Measurements from ENCODE around the gene ATP5F1E.

The ATP5F1E gene

DNA sequence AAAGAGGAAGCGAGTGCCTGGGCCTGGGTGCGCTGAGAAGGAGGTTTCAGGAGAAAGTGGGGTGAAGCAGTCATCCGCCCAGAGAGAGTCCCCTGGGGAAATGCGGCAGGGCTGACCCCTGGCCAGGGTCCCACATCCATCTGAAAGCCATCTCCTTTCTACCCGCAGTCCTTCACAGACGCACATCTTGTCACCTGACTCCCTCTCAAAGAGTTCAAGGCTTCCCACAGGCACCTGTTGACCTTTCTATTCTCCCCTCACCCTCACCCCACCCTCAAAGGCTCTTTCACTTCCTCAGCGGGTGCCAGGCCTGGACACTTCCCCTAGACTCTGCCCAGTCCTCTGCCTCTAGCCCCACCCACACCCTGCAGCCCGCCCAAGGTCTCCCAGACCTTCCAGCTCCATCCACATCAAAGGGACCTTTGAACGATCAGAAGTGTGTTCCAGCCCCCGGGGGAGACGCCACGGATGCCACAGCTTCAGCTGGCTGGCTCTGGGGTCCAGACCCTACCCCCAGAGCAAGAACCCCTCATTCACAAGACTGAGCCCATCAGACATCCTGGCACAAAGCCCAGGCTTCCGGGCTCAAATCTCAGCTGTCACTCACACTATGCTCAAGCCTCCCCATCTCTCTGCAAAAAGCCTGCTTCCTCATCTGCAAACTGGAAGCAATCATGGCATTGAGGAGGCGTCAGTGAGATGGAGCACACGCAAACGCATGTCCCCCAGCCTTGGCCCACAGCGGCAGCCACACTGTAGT lies 27.2 kb downstream of the ATP5F1E start:
- no peak for DNase-seq

DNA sequence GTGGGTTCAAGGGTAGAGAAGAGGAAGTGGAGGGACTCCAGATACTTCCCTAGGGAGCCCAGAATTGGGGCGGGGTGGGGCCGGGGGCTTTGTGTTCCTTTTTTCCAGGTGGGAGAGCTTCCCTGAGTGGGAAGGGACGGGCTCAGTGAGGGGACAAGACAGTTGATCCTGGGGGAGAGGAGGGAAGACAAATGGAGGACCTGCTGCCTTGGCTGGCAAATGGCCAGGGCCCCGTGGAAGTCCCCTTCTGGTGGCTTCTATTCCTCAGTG lies 27.7 kb downstream of the ATP5F1E start:
- no peak for DNase-seq

DNA sequence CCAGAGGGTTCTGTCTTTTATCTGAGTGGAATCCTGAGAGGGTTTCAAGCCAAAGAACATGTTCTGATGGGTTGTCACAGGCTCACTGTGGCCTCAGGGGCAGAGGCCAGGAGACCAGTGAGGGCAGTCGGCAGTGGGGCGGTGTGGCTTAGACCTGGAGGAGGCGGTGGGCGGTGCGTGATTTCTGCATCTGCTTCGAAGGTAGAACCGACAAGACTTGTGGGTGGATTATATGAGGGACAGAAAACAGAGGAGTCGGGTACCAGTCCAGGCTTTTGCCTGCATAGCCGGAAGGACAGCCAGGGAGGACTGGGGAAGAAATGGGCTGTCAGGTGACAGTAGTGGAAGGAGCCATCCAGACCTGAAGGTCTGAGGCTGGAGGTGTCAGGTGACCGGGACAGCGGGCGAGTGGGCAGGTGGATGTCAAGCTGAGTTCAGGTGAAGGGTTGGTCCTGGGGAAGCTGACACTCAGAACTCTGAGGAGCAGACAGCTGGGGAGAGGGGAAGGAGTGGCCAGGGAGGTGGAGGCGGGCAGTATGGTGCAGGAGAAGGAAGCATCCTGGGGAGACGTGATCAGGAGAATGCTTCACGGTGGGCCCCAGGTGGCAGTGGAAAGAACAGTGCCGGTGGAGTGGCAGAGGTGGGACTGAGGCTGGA lies 28.2 kb downstream of the ATP5F1E start:
- no peak for DNase-seq

- DNase-seq = no peak
These were observed 29.2 kb downstream of the ATP5F1E start for GRCh38 chr20:59002874-59003399.

- no peak for DNase-seq
These were observed 29.7 kb downstream of the ATP5F1E start for GRCh38 chr20:59002388-59002787.

- no peak for DNase-seq
These were observed 30.5 kb downstream of the ATP5F1E start for GRCh38 chr20:59001449-59002171.

- DNase-seq = no peak
These were observed 31.1 kb downstream of the ATP5F1E start for GRCh38 chr20:59001068-59001448.

DNA sequence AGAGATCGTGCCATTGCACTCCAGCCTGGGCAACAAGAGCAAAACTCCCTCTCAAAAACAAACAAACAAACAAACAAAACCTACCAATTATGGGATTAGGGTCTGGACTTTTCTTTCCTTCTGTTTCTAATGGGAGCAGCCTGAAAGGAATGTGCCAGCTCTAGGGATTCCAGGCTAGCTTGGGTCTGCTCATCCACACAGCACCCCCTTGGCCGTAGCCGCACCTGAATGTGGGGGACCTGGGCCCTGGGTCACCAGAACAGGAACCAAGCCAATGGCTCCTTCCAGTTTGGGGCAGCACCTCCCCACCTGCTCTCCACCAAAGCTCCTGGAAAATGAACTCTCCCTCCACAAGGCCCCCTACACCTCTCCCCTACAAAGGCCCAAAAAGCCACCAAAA lies 31.8 kb downstream of the ATP5F1E start:
- DNase-seq = no peak

DNA sequence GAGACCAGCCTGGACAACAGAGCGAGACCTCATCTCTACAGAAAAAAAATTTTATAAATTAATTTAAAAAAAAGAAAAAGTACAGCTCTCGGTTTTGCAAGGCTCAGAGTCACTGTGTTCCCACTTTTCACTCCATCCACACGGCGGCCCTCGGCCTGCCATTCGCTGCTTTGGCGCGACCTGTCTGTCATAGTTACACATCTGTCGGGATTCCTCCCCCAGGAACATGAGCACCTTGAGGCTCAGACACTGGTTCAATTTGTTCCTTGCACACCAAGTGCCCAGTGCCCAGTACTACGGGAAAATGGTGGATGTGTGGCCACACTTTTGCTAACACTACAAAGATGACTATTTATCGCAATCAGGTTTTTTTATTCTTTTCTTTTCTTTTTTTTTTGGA lies 33.5 kb downstream of the ATP5F1E start:
- no peak for DNase-seq

DNA sequence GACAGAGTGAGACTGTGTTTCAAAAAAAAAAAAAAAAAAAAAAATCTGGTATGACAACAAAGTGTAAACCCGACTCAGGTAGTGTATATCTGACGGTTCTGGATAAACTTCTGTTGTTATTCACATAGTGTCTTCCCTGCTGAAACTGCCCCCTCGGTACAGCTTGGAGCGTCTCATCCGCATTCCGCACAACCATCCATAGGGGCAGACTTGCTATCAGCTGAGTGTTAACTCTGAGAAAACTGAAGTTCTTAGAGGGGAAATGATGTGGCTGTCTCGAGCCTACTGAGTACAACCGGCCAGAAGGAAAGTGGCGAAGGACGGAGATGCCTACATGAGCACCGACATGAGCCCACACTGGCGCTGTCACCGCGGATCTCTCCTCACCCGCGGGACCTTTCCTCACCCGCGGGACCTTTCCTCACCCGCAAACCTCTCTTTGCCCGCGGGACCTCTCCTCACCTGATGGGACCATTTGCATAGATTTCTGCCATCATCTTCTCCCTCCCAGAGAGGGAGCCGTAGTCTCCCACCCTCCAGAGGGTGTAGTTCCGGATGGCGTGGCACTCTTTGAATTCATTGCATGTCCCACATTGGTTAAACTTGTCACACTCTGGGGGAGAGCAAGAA lies 34.9 kb downstream of the ATP5F1E start:
- DNase-seq = no peak

DNA sequence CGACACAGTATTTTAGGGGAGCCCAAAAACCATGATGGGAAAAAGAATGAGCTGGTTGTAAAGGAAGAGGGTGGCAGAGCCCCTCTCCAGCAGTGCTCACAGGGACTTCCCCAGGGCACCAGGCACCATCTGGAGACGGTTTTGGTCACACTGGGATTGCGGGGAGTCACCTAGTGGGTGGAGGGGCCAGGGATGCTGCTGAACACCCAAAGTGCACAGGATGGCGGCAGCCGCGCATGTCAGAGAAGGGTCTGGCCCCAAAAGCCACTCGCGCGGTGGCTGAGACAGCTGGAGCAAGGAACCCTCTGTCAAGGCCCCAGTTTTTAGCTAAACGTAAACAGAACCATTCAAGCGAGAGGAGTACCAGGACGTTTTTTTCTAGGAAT lies 35.9 kb downstream of the ATP5F1E start:
- no peak for DNase-seq

- no peak for DNase-seq
These were observed 36.5 kb downstream of the ATP5F1E start for GRCh38 chr20:58995461-58996225.

DNA sequence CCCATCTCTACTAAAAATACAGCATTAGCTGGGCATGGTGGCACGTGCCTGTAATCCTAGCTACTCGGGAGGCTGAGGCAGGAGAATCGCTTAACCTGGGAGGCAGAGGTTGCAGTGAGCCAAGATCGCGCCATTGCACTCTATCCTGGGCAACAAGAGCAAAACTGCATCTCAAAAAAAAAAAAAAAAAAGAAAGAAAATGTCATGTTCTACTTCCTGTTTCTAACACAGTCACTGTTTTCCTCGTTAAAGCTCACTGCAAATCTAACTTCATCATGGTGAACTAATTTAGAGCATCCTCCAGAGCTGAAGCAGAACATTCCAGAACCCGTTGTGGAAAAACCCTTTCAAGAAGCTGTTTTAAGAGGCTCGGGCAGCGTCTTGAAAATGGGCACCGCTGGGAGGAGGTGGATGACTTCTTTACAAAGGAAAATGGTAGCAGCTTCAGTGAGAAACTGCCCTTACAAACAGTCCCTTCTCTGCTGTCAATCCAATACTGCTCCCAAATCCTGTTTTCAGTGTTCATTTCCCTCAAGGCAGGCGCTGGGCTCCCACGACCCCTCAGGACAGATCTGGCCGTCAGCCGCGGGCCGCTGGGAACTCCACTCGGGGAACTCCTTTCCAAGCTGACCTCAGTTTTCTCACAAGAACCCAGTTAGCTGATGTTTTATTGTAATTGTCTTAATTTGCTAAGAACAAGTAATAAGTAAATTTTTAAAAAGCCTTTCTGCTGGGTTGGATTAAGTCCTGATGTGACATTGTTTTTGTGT lies 37.6 kb downstream of the ATP5F1E start:
- DNase-seq = no peak

DNA sequence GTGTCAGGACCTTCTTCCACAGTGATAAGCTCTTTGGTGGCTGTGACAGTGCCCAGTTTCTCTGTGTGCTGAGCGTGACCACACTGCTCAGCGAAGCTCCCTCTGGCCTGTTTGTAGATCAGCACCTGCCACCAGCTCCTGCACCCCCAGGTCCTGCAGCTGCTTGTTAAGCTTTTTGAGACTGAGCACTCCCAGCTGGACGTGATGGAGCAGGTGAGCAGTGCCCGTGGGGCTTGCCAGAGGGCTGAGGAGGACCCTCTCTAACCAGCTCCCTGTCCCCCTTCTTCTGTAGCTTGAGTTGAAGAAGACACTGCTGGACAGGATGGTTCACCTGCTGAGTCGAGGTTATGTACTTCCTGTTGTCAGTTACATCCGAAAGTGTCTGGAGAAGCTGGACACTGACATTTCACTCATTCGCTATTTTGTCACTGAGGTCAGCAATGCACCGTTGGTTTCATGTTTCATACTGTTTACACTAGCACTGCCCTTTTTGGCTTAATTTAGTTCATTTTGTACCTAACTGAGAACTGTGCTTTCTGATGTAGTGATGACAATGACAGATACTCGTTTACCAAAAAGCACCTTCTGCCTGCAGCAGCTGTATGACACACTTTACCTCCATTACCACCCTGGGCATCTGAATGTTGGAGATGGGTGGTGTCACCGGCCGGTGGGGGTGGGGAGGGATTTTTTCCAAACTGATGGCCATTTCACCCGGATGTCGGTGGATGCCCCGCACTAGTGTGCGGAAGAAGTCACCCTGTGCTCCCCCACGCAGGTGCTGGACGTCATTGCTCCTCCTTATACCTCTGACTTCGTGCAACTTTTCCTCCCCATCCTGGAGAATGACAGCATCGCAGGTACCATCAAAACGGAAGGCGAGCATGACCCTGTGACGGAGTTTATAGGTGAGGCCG lies 38.5 kb downstream of the ATP5F1E start:
- no peak for DNase-seq

- DNase-seq = no peak
These were observed 39.2 kb downstream of the ATP5F1E start for GRCh38 chr20:58992911-58993310.

DNA sequence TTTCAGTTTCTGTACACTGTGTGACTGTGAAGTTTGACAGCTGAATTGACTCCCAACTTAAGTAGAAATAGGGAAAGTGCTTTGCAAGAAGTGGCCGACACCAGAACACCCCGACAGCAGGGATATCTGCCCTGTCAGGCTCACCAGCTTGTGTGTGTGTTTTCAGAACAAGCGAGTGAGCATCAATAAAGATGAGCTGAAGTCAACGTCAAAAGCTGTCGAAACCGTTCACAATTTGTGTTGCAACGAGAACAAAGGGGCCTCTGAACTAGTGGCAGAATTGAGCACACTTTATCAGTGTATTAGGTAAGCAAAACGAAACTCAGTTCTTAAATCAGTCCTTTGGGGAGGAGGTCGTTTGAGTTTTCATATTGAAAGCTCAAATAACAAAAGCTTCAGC lies 40.4 kb downstream of the ATP5F1E start:
- no peak for DNase-seq

DNA sequence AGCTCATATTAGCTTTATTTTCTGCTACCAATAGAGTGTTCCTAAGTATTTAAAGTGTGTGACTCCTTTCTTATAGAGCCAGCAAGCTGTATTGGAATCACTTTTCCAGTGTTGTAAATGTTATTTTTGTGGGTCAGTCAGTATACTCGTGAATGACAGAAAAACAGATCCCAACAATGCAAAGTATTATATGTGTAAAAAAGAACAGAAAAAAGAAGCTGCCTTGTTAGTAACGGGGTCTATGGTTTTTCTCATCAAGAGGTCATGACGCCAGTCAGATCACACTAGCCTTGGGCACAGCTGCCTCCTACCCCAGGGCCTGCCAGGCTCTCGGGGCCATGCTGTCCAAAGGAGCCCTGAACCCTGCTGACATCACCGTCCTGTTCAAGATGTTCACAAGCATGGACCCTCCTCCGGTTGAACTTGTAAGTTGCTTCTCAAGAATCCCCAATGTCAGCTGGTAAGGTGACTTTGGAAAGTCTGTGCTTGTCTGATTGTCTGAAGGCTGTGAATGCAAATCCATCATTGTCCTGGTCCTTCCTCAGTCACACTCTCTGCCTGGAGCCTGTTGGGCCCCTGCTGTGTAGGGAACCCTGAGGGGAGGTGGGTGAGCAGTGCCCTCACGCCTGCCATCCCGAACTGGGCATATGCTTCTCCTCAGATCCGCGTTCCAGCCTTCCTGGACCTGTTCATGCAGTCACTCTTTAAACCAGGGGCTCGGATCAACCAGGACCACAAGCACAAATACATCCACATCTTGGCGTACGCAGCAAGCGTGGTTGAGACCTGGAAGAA lies 41.3 kb downstream of the ATP5F1E start:
- no peak for DNase-seq

DNA sequence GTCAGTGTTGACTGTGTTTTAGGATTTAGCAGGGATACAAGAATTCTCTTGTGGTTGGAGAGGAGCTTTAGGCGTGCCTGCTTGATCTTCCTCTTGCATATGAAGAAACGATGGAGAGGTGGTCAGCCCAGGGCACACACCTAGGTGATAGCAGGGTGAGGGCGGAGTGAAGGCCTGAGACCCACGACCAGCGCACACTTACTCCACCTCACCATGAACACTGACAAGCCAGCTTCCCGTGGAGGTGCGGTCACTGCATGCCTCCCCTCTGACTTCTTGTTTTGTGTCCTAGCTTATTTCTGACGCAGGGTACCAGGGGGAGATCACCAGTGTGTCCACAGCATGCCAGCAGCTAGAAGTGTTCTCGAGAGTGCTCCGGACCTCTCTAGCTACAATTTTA lies 42.9 kb downstream of the ATP5F1E start:
- DNase-seq = no peak

GRCh38 chr20:58988565-58988882 lies 43.6 kb downstream of the ATP5F1E start:
- DNase-seq = no peak
